ENCODE results near the gene ZBTB17.

The ZBTB17 gene

DNA sequence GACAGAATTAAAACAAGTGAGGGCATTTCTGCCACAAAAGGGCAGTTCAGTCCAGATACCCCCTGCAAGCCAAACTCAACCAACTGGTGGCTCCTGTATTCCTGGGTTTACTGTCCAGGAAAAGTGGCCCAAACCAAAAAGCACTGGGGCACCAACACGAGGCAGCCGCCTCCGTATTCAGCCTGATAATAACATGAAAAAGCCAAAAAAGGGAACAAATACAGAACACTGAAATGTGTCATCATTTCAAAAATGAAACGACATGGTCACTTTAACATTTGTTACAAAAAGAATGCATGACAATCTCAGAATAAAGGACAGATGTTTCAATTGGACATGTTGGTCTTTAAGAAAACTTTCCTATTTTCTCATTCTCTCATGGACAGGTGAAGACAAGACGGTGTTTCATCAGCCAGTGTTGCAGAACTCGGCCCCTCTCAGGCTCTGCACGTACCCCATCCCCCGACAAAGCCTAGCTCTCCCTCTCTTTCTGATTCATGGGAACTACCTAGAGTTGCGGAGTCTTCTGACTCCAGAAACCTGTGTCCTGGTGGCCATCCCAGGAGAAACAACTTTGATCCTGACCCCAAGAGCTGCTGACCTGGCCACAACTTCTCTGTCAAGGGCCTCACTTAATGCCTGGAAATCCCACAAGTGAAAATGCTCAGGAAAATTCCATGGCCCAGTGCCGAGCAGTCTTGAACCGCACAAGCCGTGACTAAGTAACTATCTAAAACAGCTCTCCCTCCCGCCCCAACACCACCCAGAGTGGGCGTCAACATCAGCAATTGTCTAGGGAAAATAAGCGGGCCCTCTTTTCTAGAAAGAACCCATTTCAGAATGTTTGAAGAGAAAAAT lies 27.1 kb downstream of the ZBTB17 start:
- Histone ChIP-seq H3K4me3 (ENCODE audit: low read length) (no peak overlapping the region), H3K27ac (ENCODE audit: low read depth, low read length) (no peak overlapping the region), H3K27me3 (ENCODE audit: control insufficient read depth, low read length) (no peaks in the 10 kb centered on the region), H3K9me3 (ENCODE audit: control insufficient read depth, insufficient read depth, low read length) (no peaks in the 10 kb centered on the region), H3K4me1 (ENCODE audit: control insufficient read depth, low read length) (no peaks in the 10 kb centered on the region; the same call in 1 of the 2 replicates), H3K4me2 (ENCODE audit: low read length) (no peak overlapping the region), H3K36me3 (ENCODE audit: control insufficient read depth, low read length) (peaks cover 79% of the 10 kb centered on the region), H3K79me2 (ENCODE audit: control insufficient read depth, low read length) (peaks cover 46% of the 10 kb centered on the region), H4K20me1 (ENCODE audit: control insufficient read depth, insufficient read depth, low read depth, low read length) (peaks cover 2% of the 10 kb centered on the region), H3F3A (ENCODE audit: control insufficient read depth, insufficient read depth) (peaks cover 3% of the 10 kb centered on the region; the same call in 1 of the 2 replicates), H3K9me2 (replicated peaks; ENCODE audit: control insufficient read depth, low read length) (no peaks in the 10 kb centered on the region)
- TF ChIP-seq EZH2phosphoT487 (IDR thresholded peaks at IDR 0.05; ENCODE audit: borderline replicate concordance, low read length), result no peak
- TF ChIP-seq, protein P1, sequence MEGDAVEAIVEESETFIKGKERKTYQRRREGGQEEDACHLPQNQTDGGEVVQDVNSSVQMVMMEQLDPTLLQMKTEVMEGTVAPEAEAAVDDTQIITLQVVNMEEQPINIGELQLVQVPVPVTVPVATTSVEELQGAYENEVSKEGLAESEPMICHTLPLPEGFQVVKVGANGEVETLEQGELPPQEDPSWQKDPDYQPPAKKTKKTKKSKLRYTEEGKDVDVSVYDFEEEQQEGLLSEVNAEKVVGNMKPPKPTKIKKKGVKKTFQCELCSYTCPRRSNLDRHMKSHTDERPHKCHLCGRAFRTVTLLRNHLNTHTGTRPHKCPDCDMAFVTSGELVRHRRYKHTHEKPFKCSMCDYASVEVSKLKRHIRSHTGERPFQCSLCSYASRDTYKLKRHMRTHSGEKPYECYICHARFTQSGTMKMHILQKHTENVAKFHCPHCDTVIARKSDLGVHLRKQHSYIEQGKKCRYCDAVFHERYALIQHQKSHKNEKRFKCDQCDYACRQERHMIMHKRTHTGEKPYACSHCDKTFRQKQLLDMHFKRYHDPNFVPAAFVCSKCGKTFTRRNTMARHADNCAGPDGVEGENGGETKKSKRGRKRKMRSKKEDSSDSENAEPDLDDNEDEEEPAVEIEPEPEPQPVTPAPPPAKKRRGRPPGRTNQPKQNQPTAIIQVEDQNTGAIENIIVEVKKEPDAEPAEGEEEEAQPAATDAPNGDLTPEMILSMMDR (IDR thresholded peaks at IDR 0.05; ENCODE audit: low read depth, low read length, poor library complexity, severe bottlenecking), result no peak

DNA sequence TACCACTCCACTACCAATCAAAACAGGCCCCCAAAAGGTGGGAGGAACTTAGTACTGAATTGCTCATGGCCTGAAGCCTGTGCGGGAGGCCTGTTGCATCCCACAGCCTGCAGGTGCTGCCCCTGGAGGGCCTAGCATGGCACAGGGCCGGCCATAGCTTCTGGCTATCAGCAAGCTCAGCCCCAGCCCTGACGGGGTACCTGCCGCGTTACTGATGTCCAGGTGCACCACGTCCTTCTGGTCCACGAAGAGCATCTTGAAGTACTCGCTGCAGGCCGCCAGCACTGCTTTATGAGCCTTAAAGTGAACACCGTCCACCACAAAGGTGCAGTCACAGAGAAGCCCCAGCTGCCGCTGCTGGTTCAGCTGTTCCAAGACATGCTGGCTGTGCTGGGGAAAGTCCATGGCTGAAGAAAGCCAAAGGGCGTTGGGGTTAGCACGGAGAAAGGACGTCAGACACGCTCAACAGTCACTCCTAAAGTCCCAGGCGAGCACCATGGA lies 27.8 kb downstream of the ZBTB17 start:
- Histone ChIP-seq H3F3A (ENCODE audit: control insufficient read depth, insufficient read depth) (no peaks in the 10 kb centered on the region), H3K9me2 (replicated peaks; ENCODE audit: control insufficient read depth, low read length) (no peaks in the 10 kb centered on the region), H3K27me3 (ENCODE audit: control insufficient read depth, low read length) (no peaks in the 10 kb centered on the region), H3K36me3 (ENCODE audit: control insufficient read depth, low read length) (peaks cover 79% of the 10 kb centered on the region), H3K4me3 (ENCODE audit: low read length) (no peak overlapping the region), H3K9me3 (ENCODE audit: control insufficient read depth, insufficient read depth, low read length) (no peaks in the 10 kb centered on the region), H3K4me2 (ENCODE audit: low read length) (no peak overlapping the region), H3K27ac (ENCODE audit: low read depth, low read length) (no peak overlapping the region), H4K20me1 (ENCODE audit: control insufficient read depth, insufficient read depth, low read depth, low read length) (no peaks in the 10 kb centered on the region; the same call in 1 of the 2 replicates), H3K79me2 (ENCODE audit: control insufficient read depth, low read length) (peaks cover 40% of the 10 kb centered on the region), H3K4me1 (ENCODE audit: control insufficient read depth, low read length) (no peaks in the 10 kb centered on the region; the same call in 1 of the 2 replicates)
- TF ChIP-seq, protein P1 (IDR thresholded peaks at IDR 0.05; ENCODE audit: low read depth, low read length, poor library complexity, severe bottlenecking), result no peak
- TF ChIP-seq EZH2phosphoT487 (IDR thresholded peaks at IDR 0.05; ENCODE audit: borderline replicate concordance, low read length), result no peak

DNA sequence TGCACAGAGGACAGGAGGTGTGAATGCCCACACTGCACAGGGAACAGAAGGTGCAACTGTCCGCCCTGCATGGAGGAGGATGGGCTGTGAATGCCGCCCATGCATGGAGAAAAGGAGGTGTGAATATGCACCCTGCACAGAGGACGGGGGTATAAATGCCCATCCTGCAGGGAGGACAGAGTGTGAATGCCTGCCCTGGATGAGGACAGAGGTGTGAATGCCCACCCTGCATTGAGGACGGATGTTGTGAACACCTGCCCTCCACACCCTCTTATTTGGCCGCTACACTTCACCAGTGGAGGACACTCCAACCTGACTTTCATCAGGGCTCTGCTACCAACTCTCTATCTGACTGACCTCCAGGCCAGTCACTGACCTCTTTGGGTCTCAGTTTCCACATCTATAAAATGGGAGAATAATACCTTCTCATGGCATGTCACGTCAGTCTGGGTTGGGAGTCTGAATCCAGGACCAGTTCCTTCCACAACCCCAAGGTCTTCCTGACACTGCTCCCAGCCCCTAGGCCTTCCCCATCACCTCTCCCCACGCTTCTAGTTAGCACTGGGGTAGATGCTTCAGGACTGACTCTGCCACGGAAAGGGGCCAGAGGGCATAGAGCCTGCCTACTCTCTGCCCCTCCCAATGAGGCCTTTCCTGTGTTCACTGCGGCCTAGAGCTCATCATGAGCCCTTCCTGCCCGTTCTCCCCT lies 28.4 kb downstream of the ZBTB17 start:
- Histone ChIP-seq H3K4me3 (ENCODE audit: low read length) (no peak overlapping the region), H3K27ac (ENCODE audit: low read depth, low read length) (no peak overlapping the region), H3K36me3 (ENCODE audit: control insufficient read depth, low read length) (peaks cover 82% of the 10 kb centered on the region)

More for the DNA sequence above, 28.4 kb downstream of the ZBTB17 start:
- no peaks in the 10 kb centered on the region; the same call in 1 of the 2 replicates for H3K4me1 ChIP-seq (ENCODE audit: control insufficient read depth, low read length)
- no peaks in the 10 kb centered on the region; the same call in 1 of the 2 replicates for H4K20me1 ChIP-seq (ENCODE audit: control insufficient read depth, insufficient read depth, low read depth, low read length)
- H3K9me2 ChIP-seq (replicated peaks; ENCODE audit: control insufficient read depth, low read length), result no peaks in the 10 kb centered on the region
- no peaks in the 10 kb centered on the region for H3F3A ChIP-seq (ENCODE audit: control insufficient read depth, insufficient read depth)
- H3K79me2 ChIP-seq (ENCODE audit: control insufficient read depth, low read length), result peaks cover 36% of the 10 kb centered on the region
- no peaks in the 10 kb centered on the region for H3K9me3 ChIP-seq (ENCODE audit: control insufficient read depth, insufficient read depth, low read length)
- TF ChIP-seq, protein P1 (IDR thresholded peaks at IDR 0.05; ENCODE audit: low read depth, low read length, poor library complexity, severe bottlenecking), result no peak
- TF ChIP-seq EZH2phosphoT487 (IDR thresholded peaks at IDR 0.05; ENCODE audit: borderline replicate concordance, low read length), result no peak
- H3K4me2 ChIP-seq (ENCODE audit: low read length), result no peak overlapping the region
- no peaks in the 10 kb centered on the region for H3K27me3 ChIP-seq (ENCODE audit: control insufficient read depth, low read length)

All from DOHH2 (cell line).